ENCODE data around the gene BCAS3. TPM values are rescaled to one million over a fixed set of nuclear protein-coding genes. Genes with fewer than 3 reads are reported as not detected.
"Not testable (repeated sequence)": the region's sequence is repeated elsewhere in the genome, so short reads cannot be mapped to it uniquely, and the experiment has no call there.

BCAS3 gene
- polyA plus RNA-seq, 3 donors from 2014 or later = 26.3 to 53.8 (median 50.1) TPM

DNA sequence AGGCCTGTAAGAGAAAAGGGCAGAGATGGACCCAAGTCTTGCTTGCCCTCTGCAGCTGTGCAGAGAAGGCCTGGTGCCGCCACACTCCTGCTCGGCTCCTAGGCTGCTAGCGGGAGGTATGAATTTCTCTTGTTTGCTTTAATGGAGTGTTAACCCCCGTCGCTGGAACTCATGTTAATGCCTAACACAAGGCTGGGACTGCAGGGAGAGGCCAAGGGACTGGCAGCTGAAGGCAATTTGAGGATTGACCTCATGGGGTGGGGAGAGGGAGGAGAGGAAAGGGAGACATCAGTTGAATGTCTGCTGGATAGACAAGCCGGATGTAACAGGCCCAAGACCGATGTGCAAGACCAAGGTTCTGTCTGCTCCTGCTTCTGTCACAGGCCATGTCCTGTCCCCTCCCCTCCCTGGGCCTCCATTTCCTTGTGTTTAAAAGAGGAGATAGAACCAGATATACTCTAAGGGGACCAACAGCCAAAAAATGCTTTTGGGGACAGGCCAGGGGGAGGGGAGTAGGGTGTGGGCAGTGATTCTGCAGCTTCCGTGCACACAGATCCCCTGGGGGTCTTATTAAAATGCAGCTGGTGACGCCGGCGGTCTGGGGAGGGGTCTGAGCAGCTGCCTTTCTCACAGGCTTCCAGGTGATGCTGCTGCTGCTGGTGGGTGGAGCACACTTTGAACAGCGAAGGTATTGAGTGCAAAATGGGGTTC lies 675.3 kb downstream of the BCAS3 start:
- H3K9me3 Mint-ChIP-seq = no peaks in the 10 kb centered on the region
- no peaks in the 10 kb centered on the region for H3K27me3 Mint-ChIP-seq (ENCODE audit: low read depth in 3 of 3)
- no peak overlapping the region for H3K4me3 Mint-ChIP-seq
- DNase-seq = no peak
- peaks cover 0 to 4% (median 0%) of the 10 kb centered on the region in 3 donors for H3K36me3 Mint-ChIP-seq
- H3K4me1 Mint-ChIP-seq = no peaks in the 10 kb centered on the region
- H3K27ac Mint-ChIP-seq = no peak overlapping the region

DNA sequence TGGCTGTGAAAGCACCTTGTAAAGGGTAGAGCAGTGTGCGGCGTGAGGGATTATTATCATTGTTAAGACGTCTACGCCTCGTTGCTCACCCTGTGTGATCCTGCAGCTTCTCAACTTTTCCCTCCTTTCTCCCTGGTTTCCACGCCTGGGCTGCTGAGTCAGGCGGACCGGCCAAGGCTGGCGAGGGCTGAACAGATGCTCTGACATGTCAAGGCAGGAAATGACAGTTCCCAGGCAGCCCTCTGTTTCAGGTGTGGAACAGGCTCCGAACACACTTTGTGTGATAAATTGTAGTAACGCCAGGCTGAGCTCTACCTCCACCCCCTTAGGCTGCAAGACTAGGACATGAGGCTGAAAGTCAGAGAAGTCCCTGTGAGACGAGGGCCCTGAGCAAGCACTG lies 676.0 kb downstream of the BCAS3 start:
- Mint-ChIP-seq H3K27ac (no peak overlapping the region), H3K36me3 (peaks cover 0 to 4% (median 0%) of the 10 kb centered on the region in 3 donors), H3K4me3 (no peak overlapping the region), H3K27me3 (ENCODE audit: low read depth in 3 of 3) (no peaks in the 10 kb centered on the region), H3K9me3 (no peaks in the 10 kb centered on the region), H3K4me1 (no peaks in the 10 kb centered on the region)
- no peak for DNase-seq

DNA sequence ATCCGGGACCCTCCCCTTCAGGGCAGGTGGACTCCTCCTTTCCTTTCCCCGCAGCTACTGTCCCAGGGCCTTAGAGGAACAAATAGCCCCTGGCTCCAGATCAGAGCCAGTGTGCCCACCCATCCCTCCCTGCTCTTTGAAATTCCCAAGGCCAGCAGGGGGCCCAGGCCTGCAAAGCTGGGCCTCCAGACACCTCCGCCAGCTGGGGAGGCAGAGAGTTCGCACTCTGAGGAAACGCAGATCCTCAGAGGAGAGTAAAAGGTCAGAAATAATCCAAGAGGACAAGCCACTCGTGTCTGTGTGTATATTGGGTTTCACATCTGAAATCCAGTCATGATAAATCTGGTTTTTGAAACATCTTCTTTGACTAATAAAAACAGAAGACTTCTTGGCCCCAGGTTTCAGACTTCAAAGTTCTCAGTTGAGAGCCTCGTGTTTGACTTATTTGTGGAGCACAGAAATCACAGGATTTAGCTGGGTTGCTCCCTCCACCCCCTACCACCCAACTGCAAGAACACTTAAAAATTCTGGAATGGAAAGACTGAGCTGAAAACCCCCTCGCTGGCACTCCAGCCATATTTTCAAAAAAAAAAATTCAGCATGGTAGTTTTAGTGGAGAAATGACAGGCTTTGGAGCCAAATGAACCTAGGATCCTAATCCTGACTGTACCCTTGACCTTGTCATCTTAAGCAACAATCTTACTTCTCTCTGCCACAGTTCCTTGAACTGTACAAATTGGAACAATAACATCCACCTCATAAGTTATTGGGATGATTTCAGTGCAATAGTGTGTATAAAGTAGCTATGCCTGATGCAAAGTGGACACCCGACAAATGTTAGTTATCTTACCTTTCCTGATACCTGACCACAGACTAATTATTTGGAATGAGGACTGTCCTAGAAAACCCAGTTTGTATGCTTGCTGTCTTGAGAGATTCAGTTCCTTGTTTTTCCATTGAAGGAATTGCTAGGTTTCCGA lies 677.5 kb downstream of the BCAS3 start:
- Mint-ChIP-seq H3K4me3 (no peak overlapping the region), H3K27ac (no peak overlapping the region), H3K4me1 (no peaks in the 10 kb centered on the region), H3K27me3 (ENCODE audit: low read depth in 3 of 3) (peaks cover 0 to 2% (median 0%) of the 10 kb centered on the region in 3 donors), H3K9me3 (no peaks in the 10 kb centered on the region), H3K36me3 (peaks cover 0 to 4% (median 0%) of the 10 kb centered on the region in 3 donors)
- DNase-seq = no peak

DNA sequence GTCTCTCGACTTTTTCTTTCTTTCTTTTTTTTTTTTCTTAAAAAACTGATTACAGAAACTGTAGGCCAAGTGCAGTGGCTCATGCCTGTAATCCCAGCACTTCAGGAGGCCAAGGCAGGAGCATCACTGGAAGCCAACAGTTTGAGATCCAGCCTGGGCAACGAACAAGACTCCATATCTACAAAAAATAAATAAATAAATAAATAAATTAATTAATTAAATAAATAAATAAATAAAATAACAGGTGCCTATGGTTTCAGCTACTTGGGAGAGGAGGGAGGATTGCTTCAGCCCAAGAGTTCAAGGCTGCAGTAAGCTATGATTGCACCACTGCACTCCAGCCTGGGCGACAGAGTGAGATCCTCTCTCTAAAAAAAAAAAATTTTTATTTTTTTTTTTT lies 679.4 kb downstream of the BCAS3 start:
- H3K4me1 Mint-ChIP-seq; H3K36me3 Mint-ChIP-seq; H3K27ac Mint-ChIP-seq; H3K27me3 Mint-ChIP-seq (ENCODE audit: low read depth in 3 of 3); H3K9me3 Mint-ChIP-seq; DNase-seq; H3K4me3 Mint-ChIP-seq: not testable (repeated sequence)

DNA sequence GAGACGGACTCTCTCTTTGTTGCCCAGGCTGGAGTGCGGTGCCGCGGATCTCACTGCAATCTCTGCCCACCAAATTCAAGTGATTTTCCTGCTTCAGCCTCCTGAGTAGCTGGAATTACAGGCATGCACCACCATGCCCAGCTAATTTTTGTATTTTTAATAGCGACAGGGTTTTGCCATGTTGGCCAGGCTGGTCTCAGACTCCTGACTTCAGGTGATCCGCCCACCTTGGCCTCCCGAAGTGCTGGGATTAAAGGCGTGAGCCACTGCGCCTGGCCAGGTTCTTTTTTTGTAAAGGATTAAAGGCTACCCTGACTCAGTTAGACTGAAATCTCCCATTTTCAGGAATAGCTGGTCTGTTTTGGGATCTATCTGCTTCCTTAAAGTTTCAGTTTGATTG lies 681.9 kb downstream of the BCAS3 start:
- not testable (repeated sequence) for H3K4me3 Mint-ChIP-seq; DNase-seq; H3K4me1 Mint-ChIP-seq; H3K9me3 Mint-ChIP-seq; H3K27ac Mint-ChIP-seq; H3K27me3 Mint-ChIP-seq (ENCODE audit: low read depth in 3 of 3); H3K36me3 Mint-ChIP-seq

DNA sequence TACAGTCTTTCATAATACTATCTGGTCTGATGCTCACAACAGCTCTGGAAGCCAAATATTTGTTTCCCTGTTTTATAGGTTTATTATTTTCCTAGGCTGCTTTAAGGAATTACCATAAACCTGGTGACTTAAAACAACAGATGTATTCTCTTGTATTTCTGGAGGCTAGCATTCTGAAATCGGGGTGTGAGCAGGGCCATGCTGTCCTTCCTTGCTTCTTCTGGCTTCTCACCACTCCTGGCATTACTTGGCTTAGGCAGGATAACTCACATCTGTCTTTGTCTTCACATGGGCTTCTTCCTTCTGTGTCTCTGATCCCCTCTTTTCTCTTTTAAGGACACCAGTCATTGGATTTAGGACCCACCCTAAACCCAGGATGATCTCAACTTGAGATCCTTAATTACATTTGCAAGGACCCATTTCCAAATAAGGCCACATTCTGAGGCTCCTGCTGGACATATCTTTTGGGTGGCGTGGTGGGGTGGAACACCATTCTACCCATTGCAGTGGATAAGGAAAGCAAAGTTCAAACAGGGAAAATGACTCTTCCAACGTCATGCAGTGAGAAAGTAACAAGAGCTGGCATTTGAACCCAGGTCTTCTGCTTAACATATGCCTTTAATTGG lies 682.8 kb downstream of the BCAS3 start:
- no peak for DNase-seq
- Mint-ChIP-seq H3K36me3 (no peaks in the 10 kb centered on the region), H3K4me3 (no peak overlapping the region), H3K27ac (no peak overlapping the region), H3K4me1 (no peaks in the 10 kb centered on the region), H3K9me3 (no peaks in the 10 kb centered on the region), H3K27me3 (ENCODE audit: low read depth in 3 of 3) (peaks cover 0 to 4% (median 2%) of the 10 kb centered on the region in 3 donors)

DNA sequence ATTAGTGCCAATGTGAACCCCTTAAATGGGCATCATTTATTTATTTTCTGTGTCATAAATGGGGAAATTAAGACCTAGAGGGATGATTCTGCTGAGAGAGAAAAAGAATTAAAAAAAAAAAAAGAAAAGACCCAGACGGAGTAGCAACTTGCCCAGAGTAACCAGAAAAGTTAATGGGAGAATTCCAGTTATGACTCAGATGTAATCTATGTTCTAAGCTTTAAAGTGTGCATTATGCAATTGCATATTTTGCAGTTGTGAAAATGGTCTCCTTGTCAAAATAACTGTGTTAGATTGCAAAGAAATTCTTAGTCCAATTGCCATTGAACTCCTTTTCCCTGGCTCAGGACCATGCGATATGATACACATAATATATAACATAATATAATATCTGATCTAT lies 683.4 kb downstream of the BCAS3 start:
- no peak overlapping the region for H3K4me3 Mint-ChIP-seq
- no peaks in the 10 kb centered on the region for H3K9me3 Mint-ChIP-seq
- H3K4me1 Mint-ChIP-seq = no peaks in the 10 kb centered on the region
- no peak overlapping the region for H3K27ac Mint-ChIP-seq
- DNase-seq = no peak
- peaks cover 0 to 4% (median 2%) of the 10 kb centered on the region in 3 donors for H3K27me3 Mint-ChIP-seq (ENCODE audit: low read depth in 3 of 3)
- no peaks in the 10 kb centered on the region for H3K36me3 Mint-ChIP-seq

DNA sequence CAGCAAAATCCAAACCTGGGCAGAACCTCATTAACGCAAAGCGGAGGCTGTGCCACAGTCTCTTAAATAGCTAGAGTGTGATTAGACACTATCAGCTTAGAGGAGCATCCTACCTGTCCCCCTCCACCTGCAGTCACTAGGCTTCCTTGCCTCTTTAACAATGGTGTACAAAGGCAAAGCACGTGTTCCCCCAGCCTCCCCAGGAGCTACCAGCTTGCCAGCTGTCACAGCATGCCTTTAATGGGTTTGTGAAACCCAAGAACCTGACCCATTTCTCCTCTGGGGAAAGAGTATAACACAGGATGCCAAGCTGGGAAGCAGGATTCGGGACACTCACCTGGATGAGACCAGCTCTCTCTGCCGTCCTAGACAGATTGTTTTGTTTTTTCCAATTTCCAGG lies 684.7 kb downstream of the BCAS3 start:
- H3K27me3 Mint-ChIP-seq (ENCODE audit: low read depth in 3 of 3) = peaks cover 1 to 4% (median 2%) of the 10 kb centered on the region in 3 donors
- no peaks in the 10 kb centered on the region for H3K9me3 Mint-ChIP-seq
- no peak overlapping the region for H3K27ac Mint-ChIP-seq
- no peak overlapping the region for H3K4me3 Mint-ChIP-seq
- no peaks in the 10 kb centered on the region for H3K4me1 Mint-ChIP-seq
- DNase-seq = no peak
- no peaks in the 10 kb centered on the region for H3K36me3 Mint-ChIP-seq

DNA sequence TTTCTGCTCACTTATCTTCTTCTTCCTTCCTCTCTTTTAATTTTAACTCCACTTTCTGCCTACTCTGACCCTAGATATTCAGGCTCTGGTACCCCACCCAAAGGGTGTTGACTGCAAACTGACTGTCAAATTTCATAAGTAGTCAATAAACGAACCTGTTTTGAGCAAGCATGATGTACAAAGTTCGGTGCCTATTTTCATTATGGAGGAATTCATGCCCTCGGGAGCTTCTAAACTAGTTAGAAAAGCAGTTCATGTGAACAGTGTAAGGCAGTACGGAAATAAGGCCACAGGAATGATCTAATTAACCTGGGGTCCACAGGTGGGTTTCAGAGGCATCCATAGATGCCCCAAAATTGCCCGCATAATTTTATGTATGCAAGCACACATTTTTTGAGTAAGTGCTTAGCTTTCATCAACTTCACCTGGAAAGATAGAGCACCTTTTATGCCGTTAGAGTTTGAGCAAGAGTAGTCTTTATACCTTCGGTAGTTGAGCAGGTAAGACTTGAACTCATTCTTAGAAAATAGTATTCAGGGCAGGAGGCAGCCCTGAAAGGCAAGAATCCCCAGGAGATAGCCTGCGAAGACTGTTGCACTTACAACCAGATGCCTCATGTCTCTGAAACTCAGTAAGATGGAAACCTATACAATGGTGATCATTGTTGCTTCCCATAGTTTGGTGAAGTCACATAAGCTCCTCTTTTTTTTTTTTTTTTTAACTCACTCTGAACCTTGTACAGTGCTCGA lies 685.4 kb downstream of the BCAS3 start:
- no peak for DNase-seq
- Mint-ChIP-seq H3K36me3 (no peaks in the 10 kb centered on the region), H3K4me3 (no peak overlapping the region), H3K4me1 (no peaks in the 10 kb centered on the region), H3K9me3 (no peaks in the 10 kb centered on the region), H3K27ac (no peak overlapping the region), H3K27me3 (ENCODE audit: low read depth in 3 of 3) (peaks cover 1 to 5% (median 2%) of the 10 kb centered on the region in 3 donors)

DNA sequence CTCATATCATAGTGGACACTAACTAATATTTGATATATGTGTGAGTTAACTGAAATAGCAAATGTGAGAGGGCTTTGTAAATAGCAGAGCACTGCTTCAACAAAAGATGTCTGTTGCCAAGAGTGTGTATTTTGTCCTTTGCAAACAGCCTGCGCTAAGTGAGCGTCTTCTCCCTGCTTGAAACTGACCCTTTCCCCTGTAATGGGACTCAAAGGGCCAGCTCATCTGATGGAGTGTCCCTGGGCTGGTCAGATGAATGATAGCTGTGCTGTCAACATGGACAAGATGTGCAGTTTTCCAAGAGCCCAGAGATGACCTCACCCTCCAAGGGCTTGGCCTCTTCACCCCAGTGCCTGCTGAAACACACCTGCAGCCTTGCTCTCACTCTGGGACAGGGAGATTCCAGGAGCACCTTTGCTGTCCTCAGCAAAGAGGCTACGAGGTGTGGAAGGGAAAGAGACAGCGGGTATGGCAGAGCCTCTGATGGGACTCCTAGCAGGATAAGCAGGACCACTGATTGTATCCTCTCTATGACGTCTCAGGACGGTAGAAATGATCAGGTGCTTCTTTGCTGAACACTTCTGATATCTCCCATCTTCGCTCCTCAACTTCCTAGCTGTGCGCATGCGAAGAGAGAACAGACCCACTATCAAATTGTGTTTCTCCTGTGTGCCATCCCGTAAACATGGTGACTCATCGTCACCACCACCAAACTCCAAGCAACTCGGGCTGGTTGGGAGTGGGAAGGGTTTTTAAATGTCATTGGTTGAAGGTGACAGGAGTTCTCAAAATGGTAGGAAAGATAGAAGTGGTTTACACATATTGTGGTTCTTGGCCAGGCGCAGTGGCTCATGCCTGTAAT lies 686.2 kb downstream of the BCAS3 start:
- Mint-ChIP-seq H3K27ac (no peak overlapping the region), H3K9me3 (no peaks in the 10 kb centered on the region), H3K4me3 (no peak overlapping the region), H3K4me1 (no peaks in the 10 kb centered on the region), H3K36me3 (no peaks in the 10 kb centered on the region), H3K27me3 (ENCODE audit: low read depth in 3 of 3) (peaks cover 1 to 7% (median 2%) of the 10 kb centered on the region in 3 donors)
- DNase-seq = no peak

DNA sequence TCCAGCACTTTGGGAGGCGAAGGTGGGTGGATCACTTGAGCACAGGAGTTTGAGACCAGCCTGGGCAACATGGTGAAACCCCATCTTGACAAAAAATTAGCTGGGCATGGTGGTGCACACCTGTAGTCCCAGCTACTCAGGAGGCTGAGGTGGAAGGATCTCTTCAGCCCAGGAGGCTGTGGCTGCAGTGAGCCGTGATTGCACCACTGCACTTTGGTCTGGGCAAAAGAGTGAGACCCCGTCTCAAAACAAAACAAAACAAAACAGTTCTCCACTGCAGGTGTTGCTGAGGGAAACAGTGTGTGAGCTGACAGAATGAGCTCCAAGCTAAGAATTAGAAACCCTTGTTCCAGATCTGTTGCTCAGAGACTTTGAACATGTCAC lies 686.8 kb downstream of the BCAS3 start:
- Mint-ChIP-seq H3K27ac (no peak overlapping the region), H3K4me3 (no peak overlapping the region), H3K27me3 (ENCODE audit: low read depth in 3 of 3) (peaks cover 0 to 7% (median 1%) of the 10 kb centered on the region in 3 donors), H3K9me3 (no peaks in the 10 kb centered on the region), H3K36me3 (peaks cover 0 to 3% (median 0%) of the 10 kb centered on the region in 3 donors), H3K4me1 (no peaks in the 10 kb centered on the region)
- no peak for DNase-seq

DNA sequence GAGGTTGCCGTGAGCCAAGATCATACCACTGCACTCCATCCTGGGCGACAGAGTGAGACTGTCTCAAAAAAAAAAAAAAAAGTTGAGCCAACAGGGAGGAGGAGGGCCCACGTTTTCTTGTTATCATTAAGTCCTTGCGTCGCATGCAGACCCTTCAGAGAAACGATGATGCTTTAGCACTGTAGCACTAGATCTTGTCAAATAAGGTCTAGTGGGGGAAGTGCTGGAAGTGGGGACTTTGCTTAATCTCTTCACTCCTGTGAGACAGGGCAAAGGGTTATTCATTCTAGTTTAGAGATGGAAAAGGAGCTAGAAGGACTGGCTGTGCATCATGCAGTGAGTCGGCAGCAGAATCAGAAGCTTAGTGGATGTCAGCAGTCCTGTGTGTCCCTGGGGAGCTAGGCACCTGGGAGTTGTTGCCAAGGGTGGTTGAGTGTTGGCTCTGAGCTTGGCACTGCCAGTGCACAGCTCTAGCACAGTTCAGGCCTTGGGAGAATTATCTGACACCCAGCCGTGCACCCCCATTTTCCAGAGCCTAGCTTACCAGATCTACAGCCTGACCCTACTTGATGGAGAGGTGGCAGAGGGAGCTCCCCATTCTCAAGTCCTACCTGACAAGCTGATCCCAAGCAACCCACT lies 688.5 kb downstream of the BCAS3 start:
- no peak for DNase-seq
- H3K27ac Mint-ChIP-seq = no peak overlapping the region
- H3K36me3 Mint-ChIP-seq = peaks cover 0 to 3% (median 0%) of the 10 kb centered on the region in 3 donors

More for the DNA sequence above, 688.5 kb downstream of the BCAS3 start:
- peaks cover 0 to 7% (median 1%) of the 10 kb centered on the region in 3 donors for H3K27me3 Mint-ChIP-seq (ENCODE audit: low read depth in 3 of 3)
- H3K4me1 Mint-ChIP-seq = no peaks in the 10 kb centered on the region
- no peak overlapping the region for H3K4me3 Mint-ChIP-seq
- no peaks in the 10 kb centered on the region for H3K9me3 Mint-ChIP-seq

All from immature natural killer cell (primary cell).